GM18951 (cell line): ENCODE results near the gene SNAPC5.

Source experiments
- POLR2A ChIP-seq: IDR thresholded peaks from 4 replicates; pipeline ENCODE4 v1.6.1; 2011; ENCODE audit warnings: mild to moderate bottlenecking; ENCODE audit not compliant: insufficient read length, insufficient read depth; ENCODE audit errors: extremely low read depth
- in situ Hi-C: fragments of 300-500 bp; cut with MboI; formaldehyde crosslinking; loops from one replicate; pipeline ENCODE4 v1.12.0; 2022; ENCODE audit warnings: low sequenced_read_pairs, mixed read lengths, inconsistent platforms; ENCODE audit not compliant: unreplicated experiment

SNAPC5 gene, protein sequence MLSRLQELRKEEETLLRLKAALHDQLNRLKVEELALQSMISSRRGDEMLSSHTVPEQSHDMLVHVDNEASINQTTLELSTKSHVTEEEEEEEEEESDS

DNA sequence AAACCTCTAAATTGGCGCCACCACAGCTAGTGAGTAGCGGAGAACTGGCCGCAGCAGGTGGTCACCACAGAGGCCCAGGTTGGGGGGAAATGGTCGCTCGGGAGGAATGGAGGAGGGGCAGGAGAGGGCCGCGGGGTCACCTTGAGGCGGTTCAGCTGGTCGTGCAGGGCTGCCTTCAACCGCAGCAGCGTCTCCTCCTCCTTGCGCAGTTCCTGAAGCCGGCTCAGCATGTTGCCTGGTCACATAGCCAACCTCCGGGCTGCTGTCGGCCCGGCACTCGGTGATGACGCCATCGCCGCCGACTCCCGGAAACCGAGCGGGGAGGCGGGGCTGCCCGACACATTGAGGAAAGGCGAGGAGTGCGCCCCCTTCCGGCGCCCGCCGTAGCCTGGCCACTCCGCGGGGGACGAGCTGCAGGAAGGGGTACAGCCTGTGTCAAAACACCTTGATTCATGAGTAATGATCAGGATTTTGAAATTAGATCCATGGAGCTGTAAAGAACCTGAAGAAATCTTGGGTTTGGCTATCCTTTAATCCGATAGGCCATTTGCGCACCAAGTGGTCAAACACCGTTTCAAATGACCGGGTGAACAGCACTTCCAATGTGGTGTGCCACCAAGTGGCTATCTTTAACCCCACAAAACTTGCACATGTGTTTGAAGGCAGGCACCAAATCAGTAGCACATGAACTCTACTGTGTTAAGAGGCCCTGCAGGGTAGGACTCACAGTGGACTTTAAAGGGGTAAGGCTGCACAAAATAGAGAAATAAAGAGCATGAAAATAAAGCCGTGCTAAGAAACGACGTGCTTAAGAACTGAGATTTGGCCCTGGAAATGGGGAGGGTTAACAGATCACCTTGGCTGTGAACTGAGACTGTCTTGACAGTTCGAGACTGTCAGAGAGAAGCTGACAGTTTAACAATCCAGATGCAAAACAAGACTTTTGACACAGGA, at the start of gene SNAPC5:
Gene SNAPC5, minus strand, starts transcription at position 261 of the 954 bp plus-strand sequence. Its CDS starts 31 bp downstream, at position 230.
- peak; percentile 80 for TF ChIP-seq POLR2A
- in situ Hi-C loops: no loop called here

- in situ Hi-C loops: no loop called here
- TF ChIP-seq POLR2A: no peak
These were observed 47.7 kb upstream of the SNAPC5 start for GRCh38 chr15:66545255-66545654.

DNA sequence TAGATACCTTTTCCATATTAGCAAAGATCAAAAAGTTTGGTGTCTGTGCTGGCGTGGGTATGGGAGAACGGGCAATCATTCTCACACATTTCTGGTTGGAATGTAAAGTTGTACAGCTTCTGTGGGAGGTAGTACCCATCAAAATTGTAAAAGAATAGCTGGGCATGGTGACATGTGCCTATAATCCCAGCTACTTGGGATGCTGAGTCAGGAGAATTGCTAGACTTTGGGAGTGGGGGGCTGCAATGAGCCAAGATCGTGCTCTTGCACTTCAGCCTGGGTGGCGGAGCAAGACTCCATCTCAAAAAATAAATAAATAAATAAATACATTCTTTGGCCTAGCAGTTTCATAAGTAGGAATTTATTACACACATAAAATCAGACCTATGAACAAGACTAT, 45.3 kb upstream of the SNAPC5 start:
- in situ Hi-C loops: no loop called here
- TF ChIP-seq POLR2A: no peak

GRCh38 chr15:66535056-66535455, 37.5 kb upstream of the SNAPC5 start:
- no peak for TF ChIP-seq POLR2A
- in situ Hi-C loops: no loop called here

GRCh38 chr15:66524838-66525237, 27.3 kb upstream of the SNAPC5 start:
- no peak for TF ChIP-seq POLR2A
- in situ Hi-C loops: no loop called here

DNA sequence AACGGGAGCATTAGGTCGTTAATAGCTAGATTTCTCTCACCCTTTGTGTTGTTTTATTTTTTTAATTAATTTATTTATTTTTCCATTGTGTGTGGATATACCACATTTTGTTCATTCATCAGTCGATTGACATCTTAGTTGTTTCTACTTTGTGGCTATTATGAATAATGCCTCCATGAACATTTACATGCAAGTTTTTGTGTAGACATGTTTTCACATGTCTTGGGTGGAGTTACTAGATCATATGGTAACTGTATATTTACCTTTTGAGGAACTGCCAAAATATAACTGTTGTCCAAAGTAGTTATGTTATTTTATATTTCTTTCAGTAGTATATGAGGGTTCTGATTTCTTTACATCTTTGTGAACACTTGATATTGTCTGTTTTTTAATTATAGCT, 26.4 kb upstream of the SNAPC5 start:
- TF ChIP-seq POLR2A: no peak
- in situ Hi-C loops: no loop called here

DNA sequence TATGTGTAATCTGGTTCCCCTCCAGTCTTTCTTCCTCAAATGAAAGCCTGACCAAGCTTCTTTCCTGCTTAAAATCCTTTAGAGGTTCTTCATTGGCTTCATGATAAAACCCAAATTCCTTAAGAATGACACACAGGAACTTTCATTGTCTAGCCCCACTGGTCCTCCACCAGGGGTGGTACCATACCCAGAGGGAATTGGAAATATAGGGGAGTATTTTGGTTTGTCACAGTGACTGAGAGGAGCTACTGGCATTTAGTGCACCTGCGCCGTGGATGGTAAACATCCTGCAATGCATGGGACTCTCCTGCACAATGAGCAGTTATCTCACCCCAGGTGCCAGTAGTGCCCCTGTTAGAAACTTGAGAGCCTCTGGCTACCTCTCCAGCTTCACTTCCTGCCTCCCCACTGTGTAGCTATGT, 18.4 kb upstream of the SNAPC5 start:
- in situ Hi-C loops: no loop called here
- TF ChIP-seq POLR2A: no peak

- in situ Hi-C loops: no loop called here
- no peak for TF ChIP-seq POLR2A
These were observed 17.0 kb upstream of the SNAPC5 start for GRCh38 chr15:66514586-66514985.

DNA sequence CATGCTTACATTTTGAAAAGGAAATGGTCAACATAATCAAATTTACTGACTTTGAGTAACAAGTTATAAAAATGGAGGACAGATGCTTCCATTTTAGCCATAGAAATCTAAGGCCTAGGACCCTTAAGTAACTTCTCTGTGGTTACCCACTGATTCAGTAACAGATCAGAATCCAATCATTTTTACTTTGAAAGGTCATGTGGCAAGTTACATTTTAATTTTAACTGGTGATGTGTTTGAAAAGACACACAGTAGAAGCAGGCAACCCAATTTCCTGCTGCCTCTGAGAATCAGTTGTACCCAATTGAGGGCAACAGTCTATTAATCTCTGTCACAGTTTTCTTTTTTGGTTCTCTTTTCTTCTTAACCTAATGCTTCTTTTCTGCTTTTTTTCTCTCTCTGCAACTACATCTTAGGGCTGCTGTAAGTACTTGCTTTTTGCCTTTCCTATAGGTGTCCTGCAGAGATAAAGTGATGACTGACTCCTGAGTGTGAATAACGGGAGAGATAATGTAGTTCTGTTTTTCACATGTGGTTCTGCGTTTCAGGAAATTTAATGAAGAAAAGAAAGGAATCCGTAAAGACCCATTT, 10.8 kb upstream of the SNAPC5 start:
- in situ Hi-C loops: no loop called here
- no peak for TF ChIP-seq POLR2A

DNA sequence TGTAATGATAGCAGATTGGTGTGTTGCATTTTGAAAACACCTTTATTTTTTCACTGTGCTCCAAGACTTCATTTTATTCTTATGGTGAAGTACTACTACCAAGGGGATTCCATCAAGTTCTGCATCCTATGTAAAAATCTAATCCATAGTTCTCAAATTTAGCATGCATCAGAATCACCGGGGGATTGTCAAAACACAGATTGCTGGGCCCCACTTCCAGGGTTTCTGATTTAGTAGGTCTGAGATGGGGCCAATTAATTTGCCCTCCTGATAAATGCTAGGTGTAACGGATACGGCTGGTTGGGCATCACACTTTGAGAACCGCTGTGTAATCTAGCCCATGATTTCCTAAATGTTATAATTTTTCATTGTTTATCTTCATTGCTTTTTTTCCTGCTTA, 8.3 kb upstream of the SNAPC5 start:
- in situ Hi-C loops: no loop called here
- no peak for TF ChIP-seq POLR2A

GRCh38 chr15:66505430-66505811, 7.9 kb upstream of the SNAPC5 start:
- in situ Hi-C loops: no loop called here
- no peak for TF ChIP-seq POLR2A

GRCh38 chr15:66504563-66505429, 7.2 kb upstream of the SNAPC5 start, which contains the start of the genes RPL4 and ZWILCH:
TSS of gene RPL4 (minus strand) at chr15:66504855. CDS start at chr15:66504790, 65 bp downstream.
TSS of gene ZWILCH (plus strand) at chr15:66505326. CDS start at chr15:66505339, 13 bp downstream.
- peak; percentile 88 for TF ChIP-seq POLR2A
- in situ Hi-C loops: no loop called here
